CD4-positive, CD25-positive, alpha-beta regulatory T cell (primary cell): ENCODE results near the gene CRMP1. TPM values are rescaled to one million over a fixed set of nuclear protein-coding genes. Genes with fewer than 3 reads are reported as not detected.

Experiments
- ATAC-seq, 2 donors: fragments of 150-1000 bp; cut with Tn5 transposase; one replicate each; pipeline ENCODE4 v1.10.0; 2021; ENCODE audit warnings: low read depth in 2 of 2, moderate number of reproducible peaks in 2 of 2, moderate library complexity in 1 of 2
- DNase-seq, 3 donors: peaks; one replicate each; pipeline versions ENCODE4 v3.0.0 to v3.0.0-alpha.2; 2012 to 2022; ENCODE audit warnings: mixed read lengths in 1 of 3
- H3K27ac ChIP-seq: one replicate; pipeline ENCODE4 v1.7.0; 2013; ENCODE audit warnings: mild to moderate bottlenecking, low read length; ENCODE audit not compliant: insufficient read depth, poor library complexity, severe bottlenecking
- H3K27me3 ChIP-seq: one replicate; pipeline ENCODE4 v1.7.0; 2013; ENCODE audit warnings: low read length; ENCODE audit not compliant: control insufficient read depth, insufficient read depth
- H3K36me3 ChIP-seq: one replicate; pipeline ENCODE4 v1.7.0; 2013; ENCODE audit warnings: mild to moderate bottlenecking, low read length, moderate library complexity; ENCODE audit not compliant: control insufficient read depth, insufficient read depth
- H3K4me1 ChIP-seq: 2 replicates; pipeline ENCODE4 v1.7.0; 2013; ENCODE audit warnings: mild to moderate bottlenecking, low read length; ENCODE audit not compliant: insufficient read depth, control insufficient read depth, poor library complexity, severe bottlenecking
- H3K4me3 ChIP-seq: one replicate; pipeline ENCODE4 v1.7.0; 2013; ENCODE audit warnings: low read depth, mild to moderate bottlenecking, low read length, moderate library complexity
- H3K9me3 ChIP-seq, 2 experiments: 1 replicate in 1 of 2; 2 replicates in 1 of 2; pipeline ENCODE4 v1.7.0; 2013; ENCODE audit warnings: low read length in 2 of 2, mild to moderate bottlenecking in 1 of 2, moderate library complexity in 1 of 2; ENCODE audit not compliant: control insufficient read depth in 2 of 2
- H3K27ac Mint-ChIP-seq, 3 donors: one replicate each; pipeline ENCODE4 v1.8.0; 2020 to 2022; ENCODE audit warnings: mild to moderate bottlenecking in 3 of 3, mixed read lengths in 3 of 3, moderate library complexity in 2 of 3
- H3K27me3 Mint-ChIP-seq: one replicate; pipeline ENCODE4 v1.8.0; 2022; ENCODE audit warnings: mild to moderate bottlenecking, mixed read lengths
- H3K36me3 Mint-ChIP-seq: one replicate; pipeline ENCODE4 v1.8.0; 2020; ENCODE audit warnings: mixed read lengths
- H3K4me1 Mint-ChIP-seq, 4 donors: one replicate each; pipeline ENCODE4 v1.8.0; 2020 to 2022; ENCODE audit warnings: mixed read lengths in 4 of 4, mild to moderate bottlenecking in 1 of 4
- H3K4me3 Mint-ChIP-seq, 4 donors: one replicate each; pipeline ENCODE4 v1.8.0; 2020 to 2022; ENCODE audit warnings: mild to moderate bottlenecking in 4 of 4, mixed read lengths in 4 of 4, moderate library complexity in 3 of 4
- H3K9me3 Mint-ChIP-seq, 7 donors: one replicate each; pipeline ENCODE4 v1.8.0; 2020 to 2022; ENCODE audit warnings: mixed read lengths in 7 of 7, mild to moderate bottlenecking in 3 of 7, moderate library complexity in 2 of 7
- polyA plus RNA-seq, 4 donors: library from polyadenylated mRNA; unstranded; fragments of 300-500 nt; fragmentation: Illumina TruSeq; gene quantifications; one replicate each; pipeline ENCODE4 v1.2.3, GENCODE V29; 2021
- total RNA-seq: library from RNA; stranded (reverse); gene quantifications from one replicate; pipeline ENCODE4 v1.2.3, GENCODE V29; 2022

CRMP1 gene
- total and polyA plus RNA-seq, 5 donors from 2014 or later, result not detected

DNA sequence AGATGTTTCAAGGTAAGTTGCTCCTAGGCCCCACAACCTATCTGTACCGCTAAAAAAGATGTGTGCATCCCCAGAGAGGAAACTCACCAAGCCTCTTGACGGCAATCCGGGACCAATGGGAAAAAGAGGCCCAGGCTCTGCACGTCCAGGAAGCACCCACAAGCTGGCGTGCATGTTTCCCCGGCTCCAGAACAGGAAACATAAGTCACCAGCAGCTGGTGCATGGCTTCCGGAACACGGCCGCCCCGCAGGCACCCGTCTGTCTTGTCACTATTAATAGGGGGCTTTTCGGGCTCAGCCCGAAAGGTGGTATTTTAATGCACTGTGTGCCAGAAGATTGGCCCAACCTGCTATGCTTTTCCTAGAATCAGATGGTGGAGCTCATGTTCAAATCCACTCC lies 22.2 kb downstream of the CRMP1 start:
- no peak for DNase-seq
- Histone ChIP-seq H3K27me3 (no peaks in the 10 kb centered on the region), H3K4me3 (no peak overlapping the region), H3K4me1 (peaks cover 15% of the 10 kb centered on the region), H3K27ac (no peak overlapping the region), H3K9me3 (no peaks in the 10 kb centered on the region), H3K36me3 (no peaks in the 10 kb centered on the region)
- H3K9me3 Mint-ChIP-seq, result peaks cover 0 to 6% (median 0%) of the 10 kb centered on the region in 7 donors
- peaks cover 10% of the 10 kb centered on the region for H3K27me3 Mint-ChIP-seq
- H3K4me1 Mint-ChIP-seq, result peaks cover 7 to 18% (median 11%) of the 10 kb centered on the region in 4 donors
- H3K4me3 Mint-ChIP-seq, result no peak overlapping the region
- no peaks in the 10 kb centered on the region for H3K36me3 Mint-ChIP-seq
- H3K27ac Mint-ChIP-seq, result no peak overlapping the region
- no peak for ATAC-seq

GRCh38 chr4:5869966-5870619 lies 22.8 kb downstream of the CRMP1 start:
- no peaks in the 10 kb centered on the region for H3K27me3 ChIP-seq
- H3K4me3 ChIP-seq, result no peak overlapping the region
- H3K27ac ChIP-seq, result no peak overlapping the region
- no peaks in the 10 kb centered on the region for H3K36me3 ChIP-seq
- H3K27me3 Mint-ChIP-seq, result peaks cover 10% of the 10 kb centered on the region
- ATAC-seq (no peak), DNase-seq (no peak)
- H3K36me3 Mint-ChIP-seq, result no peaks in the 10 kb centered on the region
- no peak overlapping the region for H3K27ac Mint-ChIP-seq
- peaks cover 15% of the 10 kb centered on the region for H3K4me1 ChIP-seq
- peaks cover 0 to 6% (median 0%) of the 10 kb centered on the region in 7 donors for H3K9me3 Mint-ChIP-seq
- H3K4me1 Mint-ChIP-seq, result peaks cover 7 to 18% (median 13%) of the 10 kb centered on the region in 4 donors
- H3K9me3 ChIP-seq, result no peaks in the 10 kb centered on the region
- H3K4me3 Mint-ChIP-seq, result peak overlapping the region in 1 of 4 donors; percentile 22

GRCh38 chr4:5867866-5868265 lies 25.0 kb downstream of the CRMP1 start:
- H3K4me3 ChIP-seq, result no peak overlapping the region
- Mint-ChIP-seq H3K4me3 (no peak overlapping the region), H3K9me3 (peaks cover 0 to 1% (median 0%) of the 10 kb centered on the region in 7 donors), H3K36me3 (no peaks in the 10 kb centered on the region), H3K4me1 (peaks cover 7 to 27% (median 16%) of the 10 kb centered on the region in 4 donors), H3K27ac (no peak overlapping the region), H3K27me3 (peaks cover 5% of the 10 kb centered on the region)
- ATAC-seq (no peak), DNase-seq (no peak)
- no peaks in the 10 kb centered on the region for H3K9me3 ChIP-seq
- H3K36me3 ChIP-seq, result no peaks in the 10 kb centered on the region
- peaks cover 20% of the 10 kb centered on the region for H3K4me1 ChIP-seq
- H3K27ac ChIP-seq, result no peak overlapping the region
- no peaks in the 10 kb centered on the region for H3K27me3 ChIP-seq

DNA sequence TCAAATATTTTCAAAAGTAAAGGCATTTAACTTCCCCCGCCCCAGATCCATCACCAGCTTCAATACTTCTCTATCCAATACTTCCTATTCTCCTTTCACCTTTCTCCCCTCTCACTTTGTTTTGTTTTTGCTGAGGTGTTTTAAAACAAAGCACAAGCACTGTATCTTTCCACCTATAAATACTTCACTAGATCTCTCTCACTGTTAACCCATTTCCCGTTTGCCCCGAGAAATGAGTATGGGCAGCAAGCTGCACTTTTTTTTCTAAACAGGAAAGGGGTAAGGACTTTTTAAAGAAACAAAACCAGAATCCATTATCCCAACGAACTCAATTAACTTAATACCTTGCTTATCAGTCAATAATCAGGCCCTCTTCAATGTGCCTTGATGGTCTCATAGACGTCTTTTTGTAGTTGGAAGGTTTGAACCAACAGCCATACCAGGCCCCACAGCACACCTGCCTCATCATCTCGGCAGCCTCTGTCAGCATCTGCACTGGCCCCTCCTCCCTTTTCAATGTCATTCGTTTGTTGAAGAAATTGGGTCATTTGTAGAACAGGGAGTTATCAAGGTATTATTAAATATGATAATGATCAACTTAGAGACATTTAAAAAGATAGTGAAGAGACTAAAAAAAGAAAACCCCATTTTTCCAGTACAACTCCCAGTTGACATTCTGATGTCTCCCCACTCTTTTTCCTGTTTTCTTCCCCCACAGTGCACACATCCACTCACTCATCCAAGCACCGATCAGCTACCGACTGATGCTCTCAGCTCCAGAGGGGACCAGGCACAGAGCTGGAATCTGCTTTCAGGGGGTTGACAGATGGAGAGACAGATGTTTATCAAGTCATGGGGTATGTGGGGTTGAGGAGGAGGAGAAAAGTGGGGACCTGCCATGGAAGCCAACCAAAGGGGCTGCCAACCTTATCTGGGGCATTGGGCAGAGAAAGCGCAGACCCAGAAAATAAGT lies 25.8 kb downstream of the CRMP1 start:
- peak overlapping the region in 1 of 3 donors; percentile 29 for H3K27ac Mint-ChIP-seq
- H3K9me3 Mint-ChIP-seq, result peaks cover 0 to 1% (median 0%) of the 10 kb centered on the region in 7 donors
- DNase-seq (no peak), ATAC-seq (no peak)
- H3K36me3 ChIP-seq, result no peaks in the 10 kb centered on the region
- no peaks in the 10 kb centered on the region for H3K9me3 ChIP-seq
- H3K4me1 ChIP-seq, result peaks cover 20% of the 10 kb centered on the region
- no peak overlapping the region for H3K4me3 ChIP-seq
- H3K27me3 Mint-ChIP-seq, result peaks cover 5% of the 10 kb centered on the region
- no peaks in the 10 kb centered on the region for H3K27me3 ChIP-seq
- H3K4me3 Mint-ChIP-seq, result peak overlapping the region in 1 of 4 donors; percentile 55
- no peak overlapping the region for H3K27ac ChIP-seq
- no peaks in the 10 kb centered on the region for H3K36me3 Mint-ChIP-seq
- H3K4me1 Mint-ChIP-seq, result peaks cover 7 to 27% (median 16%) of the 10 kb centered on the region in 4 donors

DNA sequence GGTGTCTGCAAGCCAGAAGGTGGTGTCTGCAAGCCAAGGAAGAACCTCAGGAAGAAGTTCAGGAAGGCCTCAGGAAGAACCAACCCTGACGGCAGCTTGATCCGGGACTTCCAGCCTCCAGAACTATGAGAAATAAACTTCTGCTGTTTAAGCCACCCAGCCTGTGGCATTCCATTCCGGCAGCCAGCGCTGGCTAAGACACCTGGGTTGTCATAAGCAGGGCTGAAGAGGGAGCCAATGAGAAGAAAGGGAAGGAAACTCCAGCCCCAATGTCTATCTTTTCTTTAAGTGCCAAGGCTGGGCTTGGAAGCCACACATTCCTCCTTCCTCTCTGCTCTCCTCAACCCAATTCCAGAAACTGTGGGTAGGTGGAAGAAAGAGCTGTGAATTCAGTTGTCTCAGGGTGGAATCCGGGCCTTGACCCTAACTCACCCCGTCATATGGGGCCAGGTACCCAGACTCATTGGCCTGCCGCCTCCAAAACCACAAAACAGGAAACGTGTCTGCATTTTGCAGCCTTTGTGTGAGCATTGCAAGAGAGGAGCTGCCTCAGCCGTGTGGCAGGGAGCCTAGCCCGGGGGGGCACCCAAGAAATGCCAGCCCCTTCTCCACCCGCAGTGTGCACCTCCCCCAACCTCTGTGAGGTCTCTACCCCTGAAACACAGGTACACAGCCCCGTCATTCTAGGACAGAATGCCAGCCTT lies 26.8 kb downstream of the CRMP1 start:
- Histone ChIP-seq H3K27ac (no peak overlapping the region), H3K27me3 (no peaks in the 10 kb centered on the region), H3K36me3 (no peaks in the 10 kb centered on the region), H3K4me1 (peaks cover 20% of the 10 kb centered on the region), H3K4me3 (no peak overlapping the region), H3K9me3 (no peaks in the 10 kb centered on the region)
- peaks cover 0 to 1% (median 0%) of the 10 kb centered on the region in 7 donors for H3K9me3 Mint-ChIP-seq
- DNase-seq, result peak in 1 of 3 donors; percentile 19
- peak overlapping the region in 3 of 4 donors; percentile 26 to 68 (median 58) for H3K4me3 Mint-ChIP-seq
- peaks cover 7 to 27% (median 16%) of the 10 kb centered on the region in 4 donors for H3K4me1 Mint-ChIP-seq
- no peak for ATAC-seq
- H3K27ac Mint-ChIP-seq, result peak overlapping the region in 1 of 3 donors; percentile 47
- H3K27me3 Mint-ChIP-seq, result peaks cover 5% of the 10 kb centered on the region
- H3K36me3 Mint-ChIP-seq, result no peaks in the 10 kb centered on the region

DNA sequence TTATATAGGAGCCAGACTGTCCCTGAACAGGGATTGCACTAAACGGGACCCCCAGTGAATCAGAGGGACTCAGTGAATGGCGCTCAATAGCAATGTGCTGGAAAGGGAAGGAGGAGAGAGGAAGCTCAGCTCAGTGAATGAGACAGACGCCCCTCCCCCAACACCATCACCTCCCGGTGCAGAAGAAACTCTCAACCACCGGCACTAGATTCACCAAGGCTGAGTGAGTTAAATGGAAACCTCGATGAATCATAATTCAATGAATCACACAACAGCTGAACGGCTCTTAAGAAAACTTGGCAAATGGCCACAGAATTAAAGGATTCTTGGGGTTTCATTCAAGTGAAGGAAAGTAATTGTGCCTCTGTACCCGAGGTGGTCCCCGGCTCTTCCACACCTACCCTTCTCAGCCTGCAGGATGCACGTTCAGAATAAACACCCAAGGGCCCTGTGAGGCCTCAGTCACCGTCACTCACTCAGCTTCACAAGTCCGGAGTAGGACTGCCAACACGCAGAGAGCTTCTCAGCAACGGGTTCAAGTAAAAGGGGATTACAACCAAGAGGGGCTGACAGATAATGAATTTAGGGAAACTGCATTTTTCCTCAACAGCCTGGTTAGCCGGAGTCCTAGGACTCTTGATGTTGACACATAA lies 29.3 kb downstream of the CRMP1 start:
- H3K4me3 ChIP-seq, result no peak overlapping the region
- no peaks in the 10 kb centered on the region for H3K9me3 ChIP-seq
- peaks cover 0 to 1% (median 0%) of the 10 kb centered on the region in 7 donors for H3K9me3 Mint-ChIP-seq
- no peak overlapping the region for H3K27ac ChIP-seq
- peaks cover 7 to 27% (median 16%) of the 10 kb centered on the region in 4 donors for H3K4me1 Mint-ChIP-seq
- ATAC-seq (peak; percentile 41 to 68), DNase-seq (peak in 1 of 3 donors; percentile 68)
- H3K27ac Mint-ChIP-seq, result no peak overlapping the region
- H3K36me3 ChIP-seq, result no peaks in the 10 kb centered on the region
- no peak overlapping the region for H3K4me3 Mint-ChIP-seq
- H3K4me1 ChIP-seq, result peaks cover 17% of the 10 kb centered on the region
- no peaks in the 10 kb centered on the region for H3K27me3 ChIP-seq
- peaks cover 5% of the 10 kb centered on the region for H3K27me3 Mint-ChIP-seq
- no peaks in the 10 kb centered on the region for H3K36me3 Mint-ChIP-seq
